Parathyroid adenoma (tissue), 2 donors: ENCODE measurements around the gene SOCS7.

Source experiments
- H2AFZ ChIP-seq: fragments of 300-600 bp; sonication (generic); one replicate; pipeline ENCODE4 v1.7.0; 2017; ENCODE audit warnings: antibody characterized with exemption, mild to moderate bottlenecking
- H3K27ac ChIP-seq: fragments of 300-600 bp; sonication (generic); one replicate; pipeline ENCODE4 v1.7.0; 2017
- H3K27me3 ChIP-seq: fragments of 300-600 bp; sonication (generic); one replicate; pipeline ENCODE4 v1.7.0; 2017; ENCODE audit warnings: low read length; ENCODE audit not compliant: control insufficient read depth, insufficient read depth
- H3K36me3 ChIP-seq: fragments of 300-600 bp; sonication (generic); one replicate; pipeline ENCODE4 v1.7.0; 2017; ENCODE audit warnings: low read length; ENCODE audit not compliant: control insufficient read depth, insufficient read depth
- H3K4me1 ChIP-seq: fragments of 300-600 bp; sonication (generic); one replicate; pipeline ENCODE4 v1.7.0; 2017; ENCODE audit warnings: control low read depth
- H3K4me2 ChIP-seq: fragments of 300-600 bp; sonication (generic); one replicate; pipeline ENCODE4 v1.7.0; 2017; ENCODE audit warnings: low read length
- H3K4me3 ChIP-seq: fragments of 300-600 bp; sonication (generic); one replicate; pipeline ENCODE4 v1.7.0; 2017; ENCODE audit warnings: low read depth, low read length
- H3K79me2 ChIP-seq: fragments of 300-600 bp; sonication (generic); one replicate; pipeline ENCODE4 v1.7.0; 2017; ENCODE audit warnings: control low read depth
- H3K9ac ChIP-seq: fragments of 300-600 bp; sonication (generic); one replicate; pipeline ENCODE4 v1.7.0; 2017; ENCODE audit warnings: mild to moderate bottlenecking
- H3K9me3 ChIP-seq: fragments of 300-600 bp; sonication (generic); one replicate; pipeline ENCODE4 v1.7.0; 2017; ENCODE audit warnings: low read length; ENCODE audit not compliant: control insufficient read depth
- CTCF ChIP-seq: fragments of 300-600 bp; sonication (generic); IDR thresholded peaks from one replicate; pipeline ENCODE4 v1.7.0; 2017; ENCODE audit warnings: antibody characterized with exemption, mild to moderate bottlenecking
- donor health status: primary hyperparathyroidism.

The SOCS7 gene

GRCh38 chr17:38430316-38430715, 78.7 kb downstream of the SOCS7 start:
- H2AFZ ChIP-seq: no peak overlapping the region
- H3K36me3 ChIP-seq: no peaks in the 10 kb centered on the region
- no peak overlapping the region for H3K9ac ChIP-seq
- peak overlapping the region; percentile 30 for H3K27ac ChIP-seq
- H3K4me2 ChIP-seq: no peak overlapping the region
- H3K9me3 ChIP-seq: no peaks in the 10 kb centered on the region
- no peaks in the 10 kb centered on the region for H3K27me3 ChIP-seq
- no peak overlapping the region for H3K4me3 ChIP-seq
- TF ChIP-seq CTCF: no peak
- H3K4me1 ChIP-seq: peaks cover 12% of the 10 kb centered on the region
- peaks cover 18% of the 10 kb centered on the region for H3K79me2 ChIP-seq

- no peak overlapping the region for H3K4me2 ChIP-seq
- H2AFZ ChIP-seq: no peak overlapping the region
- H3K4me1 ChIP-seq: peaks cover 10% of the 10 kb centered on the region
- no peaks in the 10 kb centered on the region for H3K9me3 ChIP-seq
- no peak overlapping the region for H3K27ac ChIP-seq
- no peak overlapping the region for H3K4me3 ChIP-seq
- no peaks in the 10 kb centered on the region for H3K27me3 ChIP-seq
- H3K9ac ChIP-seq: no peak overlapping the region
- H3K36me3 ChIP-seq: no peaks in the 10 kb centered on the region
- TF ChIP-seq CTCF: no peak
- H3K79me2 ChIP-seq: peaks cover 16% of the 10 kb centered on the region
Observed at GRCh38 chr17:38430822-38431221, 79.2 kb downstream of the SOCS7 start.

GRCh38 chr17:38431346-38432145, 79.9 kb downstream of the SOCS7 start:
- Histone ChIP-seq H3K27me3 (no peaks in the 10 kb centered on the region), H3K9ac (no peak overlapping the region), H3K4me3 (no peak overlapping the region), H3K9me3 (no peaks in the 10 kb centered on the region), H3K4me2 (no peak overlapping the region), H3K79me2 (peaks cover 12% of the 10 kb centered on the region), H2AFZ (no peak overlapping the region), H3K4me1 (peaks cover 10% of the 10 kb centered on the region), H3K36me3 (no peaks in the 10 kb centered on the region), H3K27ac (no peak overlapping the region)
- TF ChIP-seq CTCF: no peak

- Histone ChIP-seq H3K4me1 (no peaks in the 10 kb centered on the region), H3K27me3 (no peaks in the 10 kb centered on the region), H2AFZ (no peak overlapping the region), H3K9me3 (no peaks in the 10 kb centered on the region), H3K79me2 (no peaks in the 10 kb centered on the region), H3K4me2 (no peak overlapping the region), H3K36me3 (no peaks in the 10 kb centered on the region), H3K27ac (no peak overlapping the region), H3K9ac (no peak overlapping the region), H3K4me3 (no peak overlapping the region)
- no peak for TF ChIP-seq CTCF
Observed at GRCh38 chr17:38434178-38434665, 82.6 kb downstream of the SOCS7 start.

GRCh38 chr17:38435795-38436194, 84.2 kb downstream of the SOCS7 start:
- Histone ChIP-seq H3K4me1 (no peaks in the 10 kb centered on the region), H3K9me3 (no peaks in the 10 kb centered on the region), H3K36me3 (no peaks in the 10 kb centered on the region), H3K27ac (no peak overlapping the region), H2AFZ (no peak overlapping the region), H3K27me3 (no peaks in the 10 kb centered on the region), H3K4me3 (no peak overlapping the region), H3K4me2 (no peak overlapping the region), H3K79me2 (no peaks in the 10 kb centered on the region), H3K9ac (no peak overlapping the region)
- TF ChIP-seq CTCF: no peak
